ENCODE results near the gene XRCC5. TPM values are rescaled to one million over a fixed set of nuclear protein-coding genes. Genes with fewer than 3 reads are reported as not detected.
"Not testable (repeated sequence)": the region's sequence is repeated elsewhere in the genome, so short reads cannot be mapped to it uniquely, and the experiment has no call there.

Gene XRCC5
- polyA plus RNA-seq, 1 donor (not counting 4 experiments of a cell fraction or from before 2014, with no cell fraction given) = 521 TPM

GRCh38 chr2:216206821-216207220 is 97.7 kb downstream of the XRCC5 start:
- peaks cover 8% of the 10 kb centered on the region for H3K4me1 ChIP-seq (ENCODE audit: control insufficient read depth, extremely low read depth, insufficient read depth, low read length)
- no peak overlapping the region for H2AFZ ChIP-seq (ENCODE audit: control insufficient read depth, low read length)
- H3K9me1 ChIP-seq (ENCODE audit: control insufficient read depth, extremely low read depth, insufficient read depth, low read length) = no peaks in the 10 kb centered on the region
- DNase-seq (ENCODE audit: low read depth, low spot score) (no peak), FAIRE-seq (no peak)
- H4K20me1 ChIP-seq (ENCODE audit: control insufficient read depth, extremely low read depth, insufficient read depth, low read length) = no peaks in the 10 kb centered on the region
- no peak overlapping the region for H3K9ac ChIP-seq (ENCODE audit: control insufficient read depth, extremely low read depth, insufficient read depth, low read length)
- peaks cover 19 to 33% of the 10 kb centered on the region in 2 experiments for H3K36me3 ChIP-seq (ENCODE audit: control insufficient read depth in 2 of 2, extremely low read depth in 1 of 2, insufficient read depth in 2 of 2, low read length in 2 of 2)
- no peaks in the 10 kb centered on the region for H3K79me2 ChIP-seq (ENCODE audit: control insufficient read depth, insufficient read depth, low read length)
- dilution Hi-C loops (cut with MboI; ENCODE audit: extremely low pct_ligation_motif_present, low sequenced_read_pairs) = no loop called here
- no peak overlapping the region for H3K27ac ChIP-seq (ENCODE audit: control insufficient read depth, insufficient read depth, low read length)
- H3K4me3 ChIP-seq (ENCODE audit: control insufficient read depth in 2 of 3, extremely low read depth in 1 of 3, insufficient read depth in 2 of 3, low read depth in 1 of 3, low read length in 3 of 3) = no peak overlapping the region
- no peaks in the 10 kb centered on the region for H3K9me3 ChIP-seq (ENCODE audit: control insufficient read depth, low read depth, low read length)
- no peaks in the 10 kb centered on the region for H3K27me3 ChIP-seq (ENCODE audit: control insufficient read depth, extremely low read depth, insufficient read depth, low read length)
- TF ChIP-seq CTCF (optimal IDR thresholded peaks at IDR 0.05 in 1 of 3, IDR thresholded peaks at IDR 0.05 in 1 of 3, conservative IDR thresholded peaks at IDR 0.05 in 1 of 3; ENCODE audit: extremely low read depth in 1 of 3, insufficient read depth in 2 of 3, low read length in 3 of 3) (no peak), EZH2 (IDR thresholded peaks at IDR 0.05; ENCODE audit: low read length) (no peak)
- no peak overlapping the region for H3K4me2 ChIP-seq (ENCODE audit: control insufficient read depth, extremely low read depth, insufficient read depth, low read depth, low read length)

- H3K4me3 ChIP-seq (ENCODE audit: control insufficient read depth in 2 of 3, extremely low read depth in 1 of 3, insufficient read depth in 2 of 3, low read depth in 1 of 3, low read length in 3 of 3); FAIRE-seq; dilution Hi-C loops (cut with MboI; ENCODE audit: extremely low pct_ligation_motif_present, low sequenced_read_pairs); H3K27me3 ChIP-seq (ENCODE audit: control insufficient read depth, extremely low read depth, insufficient read depth, low read length); DNase-seq (ENCODE audit: low read depth, low spot score); H3K9me3 ChIP-seq (ENCODE audit: control insufficient read depth, low read depth, low read length); H3K4me2 ChIP-seq (ENCODE audit: control insufficient read depth, extremely low read depth, insufficient read depth, low read depth, low read length); H3K9me1 ChIP-seq (ENCODE audit: control insufficient read depth, extremely low read depth, insufficient read depth, low read length); H3K9ac ChIP-seq (ENCODE audit: control insufficient read depth, extremely low read depth, insufficient read depth, low read length); H3K27ac ChIP-seq (ENCODE audit: control insufficient read depth, insufficient read depth, low read length); H2AFZ ChIP-seq (ENCODE audit: control insufficient read depth, low read length); H3K4me1 ChIP-seq (ENCODE audit: control insufficient read depth, extremely low read depth, insufficient read depth, low read length); H4K20me1 ChIP-seq (ENCODE audit: control insufficient read depth, extremely low read depth, insufficient read depth, low read length); H3K79me2 ChIP-seq (ENCODE audit: control insufficient read depth, insufficient read depth, low read length): not testable (repeated sequence)
- H3K36me3 ChIP-seq (ENCODE audit: control insufficient read depth in 2 of 2, extremely low read depth in 1 of 2, insufficient read depth in 2 of 2, low read length in 2 of 2) = peaks cover 9 to 27% of the 10 kb centered on the region in 2 experiments
Measured at GRCh38 chr2:216208661-216209060, 99.5 kb downstream of the XRCC5 start.
